ENCODE measurements around the gene SPATA16.
"Not testable (repeated sequence)": the region's sequence is repeated elsewhere in the genome, so short reads cannot be mapped to it uniquely, and the experiment has no call there.

SPATA16 gene, protein sequence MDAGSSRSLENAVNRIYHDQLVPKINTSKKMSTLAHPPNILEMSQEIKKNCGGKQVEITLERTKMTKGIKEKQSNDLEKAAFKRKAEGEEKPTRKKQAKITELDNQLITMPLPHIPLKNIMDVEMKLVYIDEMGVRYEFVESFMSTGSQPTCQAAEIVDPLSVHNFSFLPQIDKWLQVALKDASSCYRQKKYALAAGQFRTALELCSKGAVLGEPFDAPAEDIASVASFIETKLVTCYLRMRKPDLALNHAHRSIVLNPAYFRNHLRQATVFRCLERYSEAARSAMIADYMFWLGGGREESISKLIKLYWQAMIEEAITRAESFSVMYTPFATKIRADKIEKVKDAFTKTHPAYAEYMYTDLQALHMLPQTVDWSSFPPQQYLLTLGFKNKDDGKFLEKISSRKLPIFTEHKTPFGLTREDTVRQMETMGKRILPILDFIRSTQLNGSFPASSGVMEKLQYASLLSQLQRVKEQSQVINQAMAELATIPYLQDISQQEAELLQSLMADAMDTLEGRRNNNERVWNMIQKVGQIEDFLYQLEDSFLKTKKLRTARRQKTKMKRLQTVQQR

DNA sequence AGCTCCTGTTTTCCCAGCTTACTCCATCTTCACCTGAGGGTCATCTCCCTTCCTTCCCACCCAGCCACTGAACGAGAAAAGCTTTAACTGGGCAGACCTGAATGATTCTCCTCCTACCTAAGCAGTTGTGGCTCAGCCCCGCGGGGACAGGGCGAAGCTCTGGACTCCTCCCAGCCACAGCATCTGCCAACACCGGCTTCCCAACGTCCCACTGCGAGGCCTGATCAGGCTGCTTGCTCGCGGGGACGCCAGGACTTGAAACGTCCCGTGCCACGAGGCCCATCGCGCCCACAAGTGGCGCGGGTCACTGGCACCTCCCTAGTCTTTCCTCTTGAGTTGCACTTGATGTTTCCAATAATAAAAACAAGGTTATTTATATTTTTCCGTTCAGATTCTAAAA is at the start of gene SPATA16:
SPATA16 (minus strand) TSS at position 250 of the 400 bp plus-strand sequence. CDS start 23,504 bp downstream, outside the sequence.
- DNase-seq, result no peak

DNA sequence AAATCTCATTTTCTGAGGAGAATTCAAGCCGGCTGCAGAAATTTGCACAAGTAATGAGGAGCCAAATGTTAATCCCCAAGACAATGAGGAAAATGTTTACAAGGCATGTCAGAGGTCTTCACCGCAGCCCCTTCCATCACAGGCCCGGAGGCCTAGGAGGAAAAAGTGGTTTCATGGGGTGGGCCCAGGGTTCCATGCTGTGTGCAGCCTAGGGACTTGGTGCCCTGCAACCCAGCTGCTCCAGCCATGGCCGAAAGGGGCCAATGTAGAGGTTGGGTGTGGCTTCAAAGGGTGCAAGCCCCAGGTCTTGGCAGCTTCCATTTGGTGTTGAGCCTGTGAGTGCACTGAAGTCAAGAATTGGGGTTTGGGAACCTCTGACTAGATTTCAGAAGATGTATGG is 42.0 kb upstream of the SPATA16 start:
- not testable (repeated sequence) for DNase-seq

DNA sequence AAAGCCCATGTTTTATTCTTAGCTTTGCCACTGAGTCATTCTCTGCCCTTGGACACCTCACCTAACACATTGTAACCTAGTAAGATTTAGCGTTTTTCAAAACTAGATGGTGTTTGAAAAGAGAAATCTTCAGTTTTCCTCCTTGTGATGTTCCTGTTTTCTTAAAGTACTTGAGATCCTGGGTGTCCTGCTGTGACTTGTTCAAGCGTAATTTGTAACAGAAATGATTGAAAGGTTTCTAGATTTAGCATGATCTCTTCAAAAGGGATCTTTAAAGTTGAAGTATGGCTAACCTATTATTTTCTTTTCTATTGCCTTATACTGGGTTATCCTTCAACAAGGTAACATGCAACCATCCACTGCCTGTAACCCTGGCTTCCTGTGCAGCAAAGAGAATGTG is 32.6 kb upstream of the SPATA16 start:
- no peak for DNase-seq

DNA sequence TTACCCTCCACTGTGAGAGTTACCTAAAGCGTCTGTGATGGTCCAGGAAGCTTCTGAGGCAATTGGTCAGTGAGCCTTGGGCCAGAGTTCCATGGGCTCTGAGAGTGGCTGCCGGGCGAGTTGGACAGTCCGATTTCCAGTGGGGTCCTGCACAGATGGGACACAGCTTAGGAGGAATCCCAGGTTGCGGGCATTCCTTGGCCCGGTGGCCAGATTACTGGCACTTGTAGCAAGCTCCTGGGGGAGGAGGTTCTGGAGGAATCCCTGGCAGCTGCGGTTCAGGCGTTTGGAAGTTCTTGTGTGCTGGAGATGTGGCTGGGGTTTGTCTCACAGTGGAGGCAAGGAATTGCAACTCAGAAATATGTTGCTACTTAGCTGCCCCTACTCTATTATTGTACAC is 18.1 kb upstream of the SPATA16 start:
- not testable (repeated sequence) for DNase-seq

DNA sequence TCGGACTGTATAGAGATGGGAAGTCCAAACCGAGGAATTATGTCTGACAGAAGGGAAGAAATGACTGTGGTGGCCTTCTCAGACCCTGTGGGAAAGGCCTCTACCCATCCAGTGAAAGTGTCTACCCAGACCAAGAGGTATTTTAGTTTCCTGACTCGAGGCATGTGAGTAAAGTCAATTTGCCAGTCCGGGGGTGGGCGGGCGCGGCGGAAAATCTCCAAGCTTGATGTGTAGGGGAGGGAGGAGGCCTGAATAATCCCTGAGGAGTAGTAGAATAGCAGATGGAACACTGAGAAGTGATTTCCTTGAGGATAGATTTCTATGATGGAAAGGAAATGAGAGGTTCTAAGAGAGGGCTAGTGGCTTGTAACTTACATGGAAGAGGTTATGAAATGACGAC is 15.5 kb upstream of the SPATA16 start:
- DNase-seq, result not testable (repeated sequence)

DNA sequence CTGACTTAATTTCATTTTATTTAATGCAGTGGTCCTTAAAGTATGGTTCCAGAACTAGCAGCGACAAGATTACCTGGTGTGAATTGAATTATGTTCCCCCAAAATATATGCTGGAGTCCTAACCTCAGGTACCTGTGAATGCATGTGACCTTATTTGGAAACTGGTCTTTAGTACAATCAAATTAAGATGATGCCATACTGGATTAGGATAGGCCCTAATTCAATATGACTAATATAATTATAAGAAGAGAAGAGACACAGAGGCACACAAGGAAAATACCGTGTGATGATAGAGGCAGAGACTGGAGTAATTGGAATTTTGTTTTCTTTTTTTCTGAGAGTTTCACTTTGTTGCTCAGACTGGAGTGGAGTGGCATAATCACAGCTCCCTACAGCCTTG is 12.6 kb upstream of the SPATA16 start:
- DNase-seq, result no peak

DNA sequence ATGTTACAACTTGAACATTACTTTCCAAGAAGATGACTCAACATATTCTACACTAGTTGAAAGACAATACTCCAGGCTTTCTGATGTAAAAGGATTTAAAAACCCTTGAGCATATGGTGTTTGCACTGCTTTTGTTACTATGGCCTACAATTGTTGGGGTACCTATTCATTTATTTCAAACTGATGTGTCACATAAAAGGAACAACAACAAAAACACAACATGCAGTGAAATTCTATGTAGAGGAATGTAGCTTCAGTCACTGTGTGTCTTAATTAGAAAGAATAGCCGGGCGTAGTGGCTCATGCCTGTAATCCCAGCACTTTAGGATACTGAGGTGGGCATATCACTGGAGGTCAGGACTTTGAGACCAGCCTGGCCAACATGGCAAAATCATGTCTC is 1.6 kb downstream of the SPATA16 start:
- DNase-seq, result peak; percentile 27

DNA sequence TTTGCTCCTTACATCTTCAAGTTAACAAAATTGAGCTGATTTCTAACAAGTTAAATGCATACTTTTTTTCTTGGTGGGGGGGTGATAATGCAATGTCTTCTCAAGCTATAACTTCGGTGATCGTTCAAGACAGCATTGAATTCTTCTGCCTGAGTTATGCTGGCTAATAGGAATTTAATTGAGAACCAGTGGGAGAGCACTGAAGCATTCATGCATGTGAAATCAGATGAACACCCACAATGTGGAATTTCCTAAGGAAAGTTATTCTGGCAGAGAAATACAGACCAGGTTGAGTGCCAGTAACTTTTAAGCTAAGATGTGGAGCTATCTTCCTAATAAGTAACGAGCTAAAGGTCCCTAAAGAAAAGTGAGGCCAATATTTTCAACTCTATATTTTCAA is 3.0 kb downstream of the SPATA16 start:
- no peak for DNase-seq

DNA sequence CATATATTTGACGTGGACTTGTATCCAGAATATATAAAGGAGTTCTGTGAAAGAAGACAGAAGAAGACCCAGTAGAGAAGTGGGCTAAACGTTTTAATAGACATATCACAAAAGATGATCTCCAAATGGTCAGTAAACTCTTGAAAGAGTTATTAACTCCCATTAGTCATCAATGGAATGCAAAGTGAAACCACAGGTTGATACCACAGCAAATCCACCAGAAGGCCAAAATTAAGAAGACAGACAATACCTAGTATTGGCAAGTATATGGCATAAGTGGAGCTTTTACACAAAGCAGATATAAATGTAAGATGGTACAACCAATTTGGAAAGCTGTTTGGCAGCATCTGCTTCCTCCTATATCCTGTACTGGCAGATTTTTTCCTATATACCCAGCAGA is 6.0 kb downstream of the SPATA16 start:
- DNase-seq, result no peak

DNA sequence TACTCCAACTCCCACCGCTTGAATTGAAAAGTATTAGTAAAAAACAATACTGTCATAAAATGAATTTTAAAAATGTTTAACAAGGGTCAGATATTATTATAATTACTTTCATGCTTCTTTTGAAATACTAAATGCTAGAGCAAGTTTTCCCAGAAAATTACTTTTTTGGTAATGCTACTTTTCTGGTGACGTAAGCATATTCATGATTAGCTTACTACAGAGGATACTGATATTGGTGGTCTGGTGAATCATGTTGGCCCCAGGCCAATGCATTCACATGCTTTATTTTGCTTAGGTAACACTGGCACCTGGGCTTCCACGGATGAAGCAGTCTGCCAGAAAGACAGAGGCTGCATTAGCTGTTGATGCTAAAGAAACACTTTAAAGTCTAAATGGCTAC is 12.4 kb downstream of the SPATA16 start:
- no peak for DNase-seq

DNA sequence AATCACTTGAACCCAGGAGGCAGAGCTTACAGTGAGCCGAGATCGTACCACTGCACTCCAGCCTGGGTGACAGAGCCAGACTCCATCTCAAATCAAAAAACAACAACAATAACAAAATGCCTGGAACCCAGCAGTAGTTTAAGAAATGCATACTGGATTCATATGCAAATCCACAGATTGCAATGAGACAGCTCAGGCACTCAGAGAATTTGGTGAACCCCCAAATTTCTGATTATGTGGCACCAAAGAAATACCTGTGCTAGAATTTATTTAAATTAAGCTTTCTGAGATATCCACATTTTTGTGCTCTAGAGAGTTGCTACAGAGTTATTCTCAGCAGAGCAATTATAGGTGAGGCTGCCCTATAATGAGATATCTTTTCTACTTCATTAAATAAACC is 29.7 kb downstream of the SPATA16 start:
- no peak for DNase-seq

DNA sequence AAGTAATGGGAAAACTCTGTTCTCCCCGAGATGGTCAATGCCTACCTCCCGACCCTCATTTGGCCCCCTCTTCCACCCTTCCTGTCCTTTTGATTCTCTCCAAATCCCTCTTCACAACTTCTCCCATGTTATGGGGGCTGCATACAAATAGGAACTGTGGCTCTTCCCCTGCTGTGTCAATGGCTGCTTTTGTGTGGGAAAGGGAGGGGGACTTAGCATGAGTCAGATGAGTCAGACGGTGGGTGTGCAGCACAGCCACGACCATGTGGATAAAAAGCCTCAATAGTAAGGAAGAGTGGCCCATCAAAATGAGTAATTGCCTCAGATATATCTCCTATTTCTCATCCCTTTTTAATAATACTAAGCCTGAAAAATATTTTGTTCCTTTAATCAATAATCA is 31.9 kb downstream of the SPATA16 start:
- DNase-seq, result no peak

DNA sequence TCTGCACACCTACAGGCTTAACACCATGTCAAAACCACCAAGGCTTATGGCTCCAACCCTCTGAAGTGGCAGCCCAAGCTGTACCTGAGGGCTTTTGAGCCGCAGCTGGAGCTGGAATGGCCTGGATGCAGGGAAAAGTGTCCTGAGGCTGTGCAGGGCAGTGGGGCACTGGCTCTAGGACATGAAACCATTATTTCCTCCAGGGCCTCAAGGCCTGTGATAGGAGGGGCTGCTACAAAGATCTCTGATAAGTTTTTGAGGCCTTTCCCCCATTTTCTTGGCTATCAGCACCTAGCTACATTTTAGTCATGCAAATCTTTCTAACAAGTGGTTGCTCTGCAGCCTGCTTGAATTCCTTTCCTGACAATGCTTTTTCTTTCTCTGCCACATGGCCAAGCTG is 37.6 kb downstream of the SPATA16 start:
- no peak for DNase-seq

DNA sequence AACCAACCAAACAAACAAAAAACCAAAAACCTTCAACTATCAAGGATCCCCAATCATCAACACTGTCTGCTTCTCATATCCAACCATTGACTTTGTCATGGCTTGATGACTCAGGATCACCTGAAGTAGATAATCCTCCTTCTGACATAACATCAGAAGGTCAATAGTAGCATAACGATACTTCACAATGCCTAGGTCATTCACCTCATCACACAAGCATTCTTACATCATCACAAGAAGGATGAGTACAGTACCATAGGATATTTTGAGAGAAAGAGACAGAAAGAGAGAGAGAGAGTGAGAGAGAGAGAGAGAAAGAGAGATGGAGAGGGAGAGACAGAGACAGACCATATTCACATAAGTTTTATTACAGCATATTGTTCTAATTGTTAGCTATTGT is 42.1 kb downstream of the SPATA16 start:
- DNase-seq, result no peak

DNA sequence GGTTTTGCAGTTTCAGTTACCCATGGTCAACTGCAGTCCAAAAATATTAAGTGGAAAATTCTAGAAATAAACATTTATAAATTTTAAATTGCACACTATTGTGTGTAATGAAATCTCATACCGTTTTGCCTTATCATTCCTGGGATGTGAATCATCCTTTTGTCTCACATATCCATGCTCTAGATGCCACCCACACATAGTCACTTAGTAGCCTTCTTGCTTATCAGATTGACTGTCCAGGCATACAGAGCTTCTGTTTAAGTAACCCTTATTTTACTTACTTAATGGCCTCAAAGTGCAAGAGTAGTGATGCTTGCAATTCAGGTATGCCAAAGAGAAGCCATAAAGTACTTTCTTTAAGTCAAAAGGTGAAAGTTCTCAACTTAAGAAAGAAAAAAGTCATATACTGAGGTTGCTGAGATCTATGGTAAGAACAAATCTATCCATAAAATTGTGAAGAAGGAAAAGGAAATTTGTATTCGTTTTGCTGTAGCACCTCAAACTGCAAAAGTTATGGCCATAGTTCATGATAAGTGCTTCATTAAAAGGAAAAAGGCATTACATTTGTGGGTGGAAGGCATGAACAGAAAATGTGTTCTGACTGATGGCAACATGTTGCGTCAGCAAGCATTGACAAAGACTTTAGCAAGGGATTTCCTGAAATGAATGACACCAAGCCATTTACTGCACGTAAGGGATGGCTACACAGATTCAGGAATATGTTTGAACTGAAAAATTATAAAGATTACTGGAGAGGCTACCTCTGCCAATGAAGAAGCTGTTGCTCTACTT is 43.8 kb downstream of the SPATA16 start:
- DNase-seq, result no peak

DNA sequence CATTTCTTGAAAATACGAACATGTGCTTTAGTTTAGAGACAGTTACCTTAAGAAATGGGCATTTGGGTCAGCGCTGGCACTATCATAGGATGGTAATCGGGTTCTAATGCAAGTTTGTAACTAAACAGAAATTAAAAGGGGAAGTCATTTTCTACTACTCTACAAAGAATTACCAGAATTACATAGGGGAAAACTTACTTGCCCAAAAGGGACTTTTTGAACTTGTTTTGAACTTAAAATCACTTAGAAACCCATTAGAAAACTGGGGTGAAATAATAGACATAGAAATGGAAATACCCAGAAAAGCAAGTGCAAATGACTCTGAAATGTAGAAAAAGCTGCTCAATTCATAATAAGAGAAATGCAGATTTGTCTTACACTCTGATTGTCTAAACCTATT is 44.9 kb downstream of the SPATA16 start:
- no peak for DNase-seq

DNA sequence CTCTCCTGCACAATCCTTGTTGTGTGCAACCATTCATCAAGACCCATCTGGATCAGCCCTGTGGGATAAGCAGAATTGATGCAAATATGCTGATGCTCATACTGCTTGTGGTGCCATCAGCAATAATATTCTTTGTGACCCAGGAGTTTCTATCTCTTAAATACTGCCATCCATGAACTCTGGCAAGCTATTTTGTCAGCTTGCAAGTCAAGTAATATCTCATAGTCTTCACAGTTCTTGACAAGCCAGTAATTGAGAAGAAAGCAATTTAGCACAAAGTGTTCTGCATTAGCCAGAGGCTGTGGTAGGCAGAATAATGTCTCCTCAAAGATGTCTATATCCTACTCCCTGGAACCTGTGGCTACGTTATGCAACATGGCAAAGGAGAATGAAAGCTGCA is 49.0 kb downstream of the SPATA16 start:
- no peak for DNase-seq

DNA sequence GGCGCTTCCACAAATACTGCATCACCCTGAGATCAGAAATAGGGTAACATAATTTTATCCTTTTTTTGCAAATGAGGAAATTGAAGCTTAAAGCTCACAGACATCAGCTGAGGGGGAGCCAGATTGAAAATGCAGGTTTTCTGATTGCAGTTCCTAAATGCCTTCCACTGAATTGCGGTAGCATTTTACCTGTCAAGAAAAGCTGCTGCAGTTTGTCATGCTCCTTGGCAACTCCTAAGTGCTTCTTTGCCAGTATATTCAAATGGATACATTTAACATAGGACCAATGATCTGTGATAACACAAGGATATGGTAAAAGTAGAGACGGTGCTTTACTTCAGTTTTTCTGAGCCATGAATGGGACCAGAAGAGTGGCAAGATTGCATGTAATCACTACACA is 50.5 kb downstream of the SPATA16 start:
- DNase-seq, result no peak

DNA sequence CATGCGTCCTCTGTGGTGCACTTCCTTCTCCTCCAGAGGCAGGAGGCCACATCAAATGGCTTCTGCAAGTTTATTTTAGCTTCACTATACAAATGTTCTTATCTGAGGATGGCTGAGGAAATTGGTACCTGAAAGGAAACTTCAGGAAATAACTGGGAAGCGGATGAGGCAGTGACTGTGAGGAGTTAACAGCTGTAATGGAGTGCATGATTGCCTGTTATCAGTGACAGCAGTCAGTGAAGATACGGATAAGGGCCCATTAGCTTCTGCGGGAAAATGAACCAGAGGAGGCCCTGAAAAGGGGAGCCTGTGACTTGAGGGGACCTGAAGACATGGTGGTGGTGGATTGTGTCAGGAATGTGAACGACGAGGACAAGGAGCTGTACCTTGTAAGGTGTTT is 51.8 kb downstream of the SPATA16 start:
- DNase-seq, result no peak

DNA sequence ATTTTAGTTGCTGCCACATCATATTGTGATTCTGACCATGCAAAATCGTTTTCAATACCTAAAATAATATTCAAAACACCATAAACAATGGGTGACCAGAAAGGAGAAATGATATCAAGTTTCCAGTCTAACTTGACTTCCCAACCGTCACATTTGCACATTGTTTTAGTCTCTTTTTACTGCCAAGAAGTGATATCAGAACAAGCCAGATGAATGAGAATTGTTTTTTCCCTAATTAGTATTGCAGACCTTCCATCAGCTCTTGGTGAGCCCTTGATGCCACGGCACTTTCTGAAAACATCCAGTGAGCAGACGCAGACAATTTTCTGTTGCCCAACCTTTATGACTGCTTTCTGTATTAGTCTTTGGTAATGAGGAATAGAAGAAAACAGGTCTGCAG is 62.5 kb downstream of the SPATA16 start:
- DNase-seq, result no peak

DNA sequence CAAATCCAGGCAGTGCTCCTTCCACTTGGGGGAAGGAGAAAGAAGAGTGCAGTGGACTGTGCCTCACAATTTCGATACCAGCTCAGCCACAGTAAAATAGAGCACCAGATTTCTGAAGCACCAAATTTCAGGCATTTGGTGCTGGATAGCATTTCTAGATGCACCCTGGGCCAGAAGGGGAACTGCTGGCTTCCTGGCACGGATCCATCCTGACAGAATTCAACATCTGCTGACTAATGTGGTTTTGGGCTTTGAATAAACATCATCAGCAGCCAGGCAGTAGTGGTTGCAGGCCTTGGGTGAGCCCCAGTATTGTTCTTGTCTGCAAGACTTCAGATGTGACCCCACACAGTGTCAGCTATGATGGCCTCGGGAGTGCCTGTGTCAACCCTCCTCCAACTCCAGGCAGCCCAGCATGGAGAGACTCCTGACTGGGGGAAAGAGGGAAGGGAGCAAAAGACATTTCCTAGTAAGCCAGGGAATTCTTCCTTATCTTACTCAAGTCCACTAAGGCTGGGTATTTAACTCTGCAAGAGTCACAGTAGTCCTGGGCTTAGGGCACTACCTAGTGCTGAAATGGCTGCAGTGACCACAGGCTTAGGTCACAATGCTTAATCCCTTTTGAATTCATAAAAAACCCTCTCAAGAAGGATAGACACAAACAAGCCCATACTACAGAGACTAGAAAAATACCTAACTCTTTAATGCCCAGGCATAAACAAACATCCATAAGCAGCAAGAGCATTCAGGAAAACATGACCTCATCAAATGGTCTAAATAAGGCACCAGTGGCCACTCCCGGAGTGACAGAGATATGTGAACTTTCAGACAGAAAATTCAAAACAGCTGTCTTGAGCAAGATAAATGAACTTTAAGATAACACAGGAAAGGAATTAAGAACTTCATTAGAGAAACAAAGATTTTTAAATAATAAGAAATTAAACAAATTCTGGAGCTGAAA is 74.7 kb downstream of the SPATA16 start:
- DNase-seq, result peak; percentile 87

DNA sequence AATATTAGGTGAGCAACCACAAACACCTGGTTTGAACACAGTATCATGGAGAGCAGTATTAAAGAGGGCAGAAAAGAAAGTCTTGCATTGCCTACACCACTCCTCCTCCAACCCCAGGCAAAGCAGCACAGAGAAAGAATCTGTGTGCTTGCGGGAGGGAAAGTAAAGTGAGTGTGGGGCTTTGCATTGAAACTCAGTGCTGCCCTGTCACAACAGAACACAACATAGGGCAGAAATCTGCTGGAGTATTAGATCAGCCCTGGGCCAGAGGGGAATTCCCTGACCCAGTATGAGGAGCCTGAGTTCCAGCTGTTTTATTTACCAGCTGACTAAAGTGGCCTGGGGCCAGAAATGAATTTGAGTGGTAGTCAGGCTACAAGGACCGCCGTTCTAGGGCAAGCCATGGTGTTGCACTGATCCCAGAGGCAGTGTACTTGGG is 75.5 kb downstream of the SPATA16 start:
- DNase-seq, result no peak

DNA sequence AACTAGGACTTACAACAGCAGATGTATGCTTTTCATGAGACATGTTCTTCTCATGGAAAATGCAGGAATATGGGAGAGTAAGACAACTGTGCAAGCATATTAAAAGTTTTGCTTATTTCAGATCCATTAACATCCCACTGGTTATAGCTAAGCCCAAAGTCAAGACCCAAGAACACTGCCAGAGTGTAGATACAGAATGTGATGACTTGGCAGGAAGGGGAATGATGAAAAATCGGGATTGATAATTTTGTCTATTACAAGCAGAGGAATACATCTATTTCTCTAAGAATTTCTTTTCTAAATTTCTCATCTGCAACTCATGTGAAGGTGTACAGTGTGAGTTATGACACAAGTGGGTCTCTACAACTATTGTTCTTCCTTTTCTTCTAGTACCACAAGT is 76.4 kb downstream of the SPATA16 start:
- DNase-seq, result no peak

All from OCI-M1 (cell line).